GM12875 (cell line): ENCODE measurements around the gene SH3PXD2A.
A peak's percentile ranks its signal among the peaks of the same experiment; 100 is the strongest.

Experiments used
- H3K4me3 ChIP-seq: one replicate; pipeline ENCODE4 v1.5.1; 2011; ENCODE audit warnings: low read depth, low read length, control low read depth
- TF ChIP-seq, protein P1 (sequence below): IDR thresholded peaks from 2 replicates; pipeline ENCODE4 v1.5.1; 2011; ENCODE audit warnings: low read depth, mild to moderate bottlenecking, control low read depth, inconsistent platforms, low read length, moderate library complexity, borderline replicate concordance; ENCODE audit not compliant: insufficient read depth

Gene SH3PXD2A

DNA sequence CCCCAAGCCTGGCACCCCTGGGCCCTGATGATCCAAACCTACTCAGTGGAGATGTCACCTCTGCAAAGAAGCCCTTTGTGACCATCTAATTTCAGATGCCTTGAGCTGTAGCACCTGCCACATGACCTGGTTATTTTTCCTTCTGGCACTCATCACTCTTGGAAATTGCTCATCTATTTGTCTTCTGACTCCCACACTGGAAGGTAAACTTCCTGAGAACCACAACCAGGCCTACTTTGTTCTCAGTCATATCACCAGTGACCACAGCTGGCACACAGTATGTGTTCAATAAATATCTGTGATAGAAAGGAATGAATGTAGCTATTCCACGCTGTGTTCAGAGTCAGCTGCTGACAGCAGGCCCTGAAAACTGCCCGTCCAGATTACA, 97.1 kb downstream of the SH3PXD2A start:
- no peak overlapping the region for H3K4me3 ChIP-seq
- TF ChIP-seq, protein P1, sequence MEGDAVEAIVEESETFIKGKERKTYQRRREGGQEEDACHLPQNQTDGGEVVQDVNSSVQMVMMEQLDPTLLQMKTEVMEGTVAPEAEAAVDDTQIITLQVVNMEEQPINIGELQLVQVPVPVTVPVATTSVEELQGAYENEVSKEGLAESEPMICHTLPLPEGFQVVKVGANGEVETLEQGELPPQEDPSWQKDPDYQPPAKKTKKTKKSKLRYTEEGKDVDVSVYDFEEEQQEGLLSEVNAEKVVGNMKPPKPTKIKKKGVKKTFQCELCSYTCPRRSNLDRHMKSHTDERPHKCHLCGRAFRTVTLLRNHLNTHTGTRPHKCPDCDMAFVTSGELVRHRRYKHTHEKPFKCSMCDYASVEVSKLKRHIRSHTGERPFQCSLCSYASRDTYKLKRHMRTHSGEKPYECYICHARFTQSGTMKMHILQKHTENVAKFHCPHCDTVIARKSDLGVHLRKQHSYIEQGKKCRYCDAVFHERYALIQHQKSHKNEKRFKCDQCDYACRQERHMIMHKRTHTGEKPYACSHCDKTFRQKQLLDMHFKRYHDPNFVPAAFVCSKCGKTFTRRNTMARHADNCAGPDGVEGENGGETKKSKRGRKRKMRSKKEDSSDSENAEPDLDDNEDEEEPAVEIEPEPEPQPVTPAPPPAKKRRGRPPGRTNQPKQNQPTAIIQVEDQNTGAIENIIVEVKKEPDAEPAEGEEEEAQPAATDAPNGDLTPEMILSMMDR, result no peak

DNA sequence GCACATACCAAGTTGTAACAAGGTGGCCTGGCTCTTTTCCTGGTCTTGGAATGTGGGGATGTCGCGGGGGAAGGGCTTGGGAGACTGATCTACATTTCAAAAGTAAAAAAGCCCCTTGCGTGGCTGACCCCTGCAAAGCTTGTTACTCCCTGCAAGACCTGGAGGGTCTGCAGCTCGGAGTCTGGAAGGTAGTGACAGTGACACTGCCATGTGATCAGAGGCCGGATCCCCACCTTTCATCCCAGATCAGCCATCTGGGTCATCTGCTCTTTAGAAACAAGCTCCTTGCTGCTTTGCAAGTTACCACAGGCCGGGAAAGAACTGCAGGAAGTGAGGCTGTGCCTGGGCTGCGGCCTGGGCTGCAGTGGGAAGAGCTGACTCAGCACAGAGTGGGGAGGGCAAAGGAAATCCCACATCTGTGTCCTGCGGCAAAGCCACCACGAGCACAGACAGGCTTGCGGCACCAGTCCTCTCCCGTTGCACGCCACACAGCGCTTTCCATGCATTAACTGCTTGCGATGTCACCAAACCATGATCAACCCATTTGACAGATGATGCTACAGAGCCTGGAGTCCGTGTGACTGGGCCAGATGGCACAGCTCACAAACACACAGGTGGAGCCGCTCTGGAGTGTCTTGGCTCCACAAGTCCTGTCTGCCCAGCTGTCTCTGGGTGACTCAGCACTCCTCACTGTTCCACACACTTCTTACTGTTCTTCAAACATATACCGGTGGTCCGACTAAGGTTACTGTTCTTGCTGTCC, 97.7 kb downstream of the SH3PXD2A start:
- TF ChIP-seq, protein P1, result no peak
- no peak overlapping the region for H3K4me3 ChIP-seq

DNA sequence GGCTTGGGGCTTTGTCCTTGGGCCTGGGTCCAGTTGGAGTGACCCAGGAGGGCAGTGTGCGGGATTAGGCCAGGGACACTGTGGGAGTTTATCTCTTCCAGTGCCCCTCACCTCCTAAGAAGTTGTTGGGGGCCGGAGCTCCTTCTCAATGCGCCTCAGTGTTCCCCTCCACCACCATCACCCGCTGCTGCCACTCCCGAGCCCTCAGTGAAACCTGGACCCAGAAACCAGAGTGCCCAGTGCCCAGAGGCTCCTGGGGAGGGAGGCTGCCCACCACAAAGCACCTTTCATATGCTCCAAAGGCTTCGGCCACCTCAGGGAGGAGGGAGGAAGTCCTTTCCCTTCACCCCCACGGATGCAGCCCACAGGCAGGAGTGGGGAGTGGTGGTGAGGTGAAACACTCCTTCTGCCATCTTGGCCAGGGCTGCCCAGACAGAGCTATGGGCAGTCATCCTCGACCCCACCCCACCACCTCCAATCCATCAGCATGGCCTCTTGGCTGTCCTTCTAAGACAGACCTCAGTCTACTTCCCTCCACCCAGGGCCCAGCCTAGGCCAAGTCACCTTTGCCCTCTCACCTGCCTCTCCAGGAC, 99.0 kb downstream of the SH3PXD2A start:
- no peak overlapping the region for H3K4me3 ChIP-seq
- TF ChIP-seq, protein P1, result no peak

DNA sequence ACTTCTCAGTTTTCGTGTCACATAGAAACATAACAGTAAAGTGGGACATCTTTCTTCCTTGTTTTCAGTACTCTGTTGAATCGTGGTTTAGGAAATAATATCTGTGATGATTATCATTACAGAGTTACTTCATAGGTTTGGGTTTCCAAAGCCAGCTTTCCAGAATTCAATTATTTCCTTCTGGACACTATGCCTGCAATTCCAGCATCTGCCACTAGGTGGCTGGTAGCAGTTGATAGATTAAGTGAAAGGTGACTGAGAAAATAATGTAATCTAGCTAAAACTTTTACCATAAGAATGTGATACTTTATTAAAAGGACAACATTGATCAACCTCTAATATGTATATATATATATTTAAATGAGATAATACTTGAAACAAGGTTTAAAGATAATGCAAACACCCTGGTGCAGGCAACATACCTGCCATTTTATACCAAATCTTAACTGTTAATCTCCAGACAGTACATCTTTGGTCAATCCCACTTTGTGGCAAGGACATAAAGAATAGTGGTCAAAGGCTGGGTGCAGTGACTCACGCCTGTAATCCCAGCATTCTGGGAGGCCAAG, 102.6 kb downstream of the SH3PXD2A start:
- no peak overlapping the region for H3K4me3 ChIP-seq
- TF ChIP-seq, protein P1, result peak; percentile 72; the same call in 1 of the 2 replicates

DNA sequence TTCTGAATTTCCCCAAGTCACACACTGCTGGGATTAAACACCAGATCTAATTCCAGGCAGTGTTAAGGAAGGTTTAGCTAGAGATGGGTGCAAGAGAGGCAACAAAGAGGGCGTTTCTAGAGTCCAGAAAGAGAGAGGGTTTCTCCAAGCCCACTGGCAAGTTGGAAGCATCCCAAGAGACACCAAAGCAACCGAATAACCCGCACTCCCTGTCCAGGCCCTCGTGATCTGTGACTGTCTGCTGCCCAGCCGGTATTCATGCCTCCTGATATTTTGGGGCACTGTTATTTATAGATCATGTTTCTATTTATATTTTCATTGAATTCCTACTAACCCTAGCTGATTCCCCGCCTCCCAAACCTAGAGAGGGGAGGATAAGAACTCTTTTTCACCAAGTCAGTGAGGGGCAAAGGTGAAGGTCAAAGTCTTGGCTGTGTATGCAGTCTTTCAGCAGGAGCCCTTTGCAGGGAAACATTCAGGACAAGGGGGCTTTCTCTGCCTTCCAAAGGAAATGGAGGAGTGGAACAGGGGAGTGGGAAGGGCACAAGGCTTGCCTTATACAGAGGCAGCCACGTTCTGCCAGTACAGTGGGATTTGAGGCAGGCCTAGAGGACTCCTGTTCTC, 103.6 kb downstream of the SH3PXD2A start:
- TF ChIP-seq, protein P1, result no peak
- no peak overlapping the region for H3K4me3 ChIP-seq

DNA sequence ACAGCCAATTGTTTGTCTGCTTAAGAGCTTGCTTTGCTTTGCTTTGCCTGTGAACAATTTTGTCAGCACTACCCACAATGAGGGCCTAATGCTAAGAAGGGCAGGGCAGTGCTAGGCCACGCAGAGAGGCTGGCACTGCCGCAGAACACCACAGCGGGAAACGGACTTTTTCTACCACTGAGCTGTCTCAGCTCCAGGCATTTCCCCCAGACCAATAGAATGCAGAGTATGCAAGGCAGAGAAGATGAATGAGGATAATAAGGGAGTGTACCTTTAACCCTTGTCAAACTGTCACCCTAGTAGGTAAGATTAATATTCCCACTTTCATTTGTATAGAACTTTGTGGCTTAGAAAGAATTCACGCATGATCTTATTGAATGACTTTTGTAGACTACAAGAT, 104.5 kb downstream of the SH3PXD2A start:
- TF ChIP-seq, protein P1, result no peak
- H3K4me3 ChIP-seq, result no peak overlapping the region

DNA sequence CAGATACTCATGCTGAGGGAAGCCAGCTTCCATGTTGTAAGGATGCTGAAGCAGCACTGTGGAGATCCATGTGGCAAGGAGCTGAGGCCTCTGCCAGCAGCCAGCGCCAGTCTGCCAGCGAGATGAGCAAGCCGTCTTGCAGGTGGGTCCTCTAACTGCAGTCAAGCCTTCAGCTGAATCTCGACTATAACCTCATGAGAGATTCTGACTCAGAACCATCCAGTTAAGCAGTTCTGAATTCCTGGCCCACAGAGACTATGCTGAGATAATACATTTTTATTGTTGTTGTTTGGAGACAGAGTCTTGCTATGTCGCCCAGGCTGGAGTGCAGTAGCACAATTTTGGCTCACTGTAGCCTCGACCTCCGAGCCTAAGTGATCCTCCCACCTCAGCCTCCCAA, 105.6 kb downstream of the SH3PXD2A start:
- TF ChIP-seq, protein P1, result no peak
- H3K4me3 ChIP-seq, result no peak overlapping the region
